Subcutaneous adipose tissue (tissue), 4 donors: ENCODE results near the gene TUBA1B. TPM values are rescaled to one million over a fixed set of nuclear protein-coding genes. Genes with fewer than 3 reads are reported as not detected.

Experiments
- small RNA-seq: library from RNA; depleted of rRNA; stranded (forward); fragments of <200 nt; gene quantifications from one replicate; pipeline ENCODE3, GENCODE V24; 2016
- total RNA-seq, 4 donors: library from RNA; depleted of rRNA; stranded (reverse); fragments of >200 nt; gene quantifications; one replicate each; pipeline ENCODE4 v1.1.0, GENCODE V29; 2016
- TF ChIP-seq, protein P1 (sequence below): fragments of 450-650 bp; IDR thresholded peaks from one replicate; pipeline ENCODE4 v1.5.1; 2016; ENCODE audit warnings: low read depth, mild to moderate bottlenecking, control low read depth, antibody characterized with exemption, moderate library complexity

The TUBA1B gene
- total RNA-seq, 4 donors from 2014 or later, result 246 to 719 (median 447) TPM

DNA sequence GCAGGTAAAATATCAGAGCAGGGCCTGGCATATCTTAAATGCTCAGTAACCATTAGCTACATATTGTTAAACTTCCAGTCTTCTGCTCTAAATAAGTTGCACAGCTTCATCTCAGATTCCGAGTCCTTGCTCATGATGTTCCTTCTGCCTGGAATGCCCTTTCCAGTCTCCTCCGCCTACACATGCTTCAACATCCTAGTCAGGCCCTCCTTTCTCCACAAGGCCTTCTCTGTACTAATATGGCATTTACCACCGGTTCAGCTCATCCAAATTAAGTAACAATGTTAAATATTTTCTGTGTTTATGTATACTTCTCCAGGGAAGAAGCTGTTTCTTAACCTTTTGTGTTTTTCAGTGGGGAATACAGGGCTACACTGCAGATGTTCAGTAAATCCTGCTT lies 45.1 kb downstream of the TUBA1B start:
- TF ChIP-seq, protein P1, sequence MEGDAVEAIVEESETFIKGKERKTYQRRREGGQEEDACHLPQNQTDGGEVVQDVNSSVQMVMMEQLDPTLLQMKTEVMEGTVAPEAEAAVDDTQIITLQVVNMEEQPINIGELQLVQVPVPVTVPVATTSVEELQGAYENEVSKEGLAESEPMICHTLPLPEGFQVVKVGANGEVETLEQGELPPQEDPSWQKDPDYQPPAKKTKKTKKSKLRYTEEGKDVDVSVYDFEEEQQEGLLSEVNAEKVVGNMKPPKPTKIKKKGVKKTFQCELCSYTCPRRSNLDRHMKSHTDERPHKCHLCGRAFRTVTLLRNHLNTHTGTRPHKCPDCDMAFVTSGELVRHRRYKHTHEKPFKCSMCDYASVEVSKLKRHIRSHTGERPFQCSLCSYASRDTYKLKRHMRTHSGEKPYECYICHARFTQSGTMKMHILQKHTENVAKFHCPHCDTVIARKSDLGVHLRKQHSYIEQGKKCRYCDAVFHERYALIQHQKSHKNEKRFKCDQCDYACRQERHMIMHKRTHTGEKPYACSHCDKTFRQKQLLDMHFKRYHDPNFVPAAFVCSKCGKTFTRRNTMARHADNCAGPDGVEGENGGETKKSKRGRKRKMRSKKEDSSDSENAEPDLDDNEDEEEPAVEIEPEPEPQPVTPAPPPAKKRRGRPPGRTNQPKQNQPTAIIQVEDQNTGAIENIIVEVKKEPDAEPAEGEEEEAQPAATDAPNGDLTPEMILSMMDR, result no peak

DNA sequence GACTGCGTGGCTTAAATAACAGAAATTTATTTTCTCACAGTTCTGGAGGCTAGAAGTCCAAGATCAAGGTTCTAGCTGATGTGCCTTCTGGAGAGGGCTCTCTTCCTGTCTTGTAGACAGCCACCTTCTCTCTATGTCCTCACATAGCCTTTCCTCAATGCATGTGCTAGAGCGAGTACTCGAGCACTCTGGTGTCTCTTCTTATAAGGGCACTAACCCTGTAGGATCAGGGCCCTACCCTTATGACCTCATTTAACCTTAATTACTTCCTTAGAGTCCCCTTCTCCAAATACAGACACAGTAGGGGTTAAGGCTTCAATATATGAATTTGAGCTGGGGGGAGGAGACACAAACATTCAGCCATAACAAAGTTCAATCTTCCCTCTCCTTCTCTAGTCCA lies 46.8 kb downstream of the TUBA1B start:
- TF ChIP-seq, protein P1, result no peak

DNA sequence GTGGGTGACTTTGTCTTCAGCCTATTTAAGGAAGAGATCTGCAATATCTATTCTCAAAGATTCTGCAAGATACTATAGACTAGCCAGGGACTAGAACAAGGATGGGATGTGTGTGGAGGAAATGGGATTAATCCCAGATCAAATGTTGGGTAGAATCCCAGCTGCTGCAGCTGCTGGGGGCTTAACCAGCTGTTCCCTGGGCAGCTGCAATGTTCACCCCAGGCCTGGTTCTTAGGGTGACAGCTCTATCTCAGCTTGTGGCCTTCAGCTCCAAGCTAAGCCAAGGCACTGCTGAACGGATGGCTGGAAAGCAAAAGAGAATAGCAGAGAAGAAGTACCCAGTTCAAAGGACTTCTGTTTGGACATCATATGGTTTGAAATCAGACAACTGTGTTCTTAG lies 51.4 kb downstream of the TUBA1B start:
- TF ChIP-seq, protein P1, result no peak

Small RNA genes lying within 50 kb of the gene (small RNA-seq; reads per million reads assigned to genes)
- gene RF00019, result 0.49 reads per million

Other genes starting within 250 kb of the TUBA1B start
- gene FKBP11, start 205.9 kb downstream of the TUBA1B start, total RNA-seq, result 1 to 10 TPM; 3.0 to 6.8 (median 5.3) TPM
- 10 to 100 TPM; 39.9 to 58.4 (median 48.5) TPM for gene ARF3, start 173.9 kb downstream of the TUBA1B start, total RNA-seq
- gene WNT10B, start 159.7 kb downstream of the TUBA1B start, total RNA-seq, result 1 to 10 TPM in 1 of 4 donors, not detected in 3; 1.3 TPM
- gene WNT1, start 153.1 kb downstream of the TUBA1B start, total RNA-seq, result not detected
- gene DDN, start 132.0 kb downstream of the TUBA1B start, total RNA-seq, result not detected
- 10 to 100 TPM; 57.7 to 67.4 (median 59.7) TPM for gene PRKAG1, start 112.6 kb downstream of the TUBA1B start, total RNA-seq
- gene KMT2D, start 70.6 kb downstream of the TUBA1B start, total RNA-seq, result 10 to 100 TPM; 27.6 to 92.1 (median 42.9) TPM
- gene RHEBL1, start 61.4 kb downstream of the TUBA1B start, total RNA-seq, result under 1 TPM; 0.51 to 0.88 (median 0.61) TPM
- gene DHH, start 36.6 kb downstream of the TUBA1B start, total RNA-seq, result 1 to 10 TPM in 1 of 4 donors, under 1 TPM in 3; 0.34 to 1.9 (median 0.46) TPM
- gene LMBR1L, start 20.5 kb downstream of the TUBA1B start, total RNA-seq, result 10 to 100 TPM; 25.6 to 94.2 (median 54.5) TPM
- 100 to 1,000 TPM in 3 of 4 donors, 10 to 100 TPM in 1; 51.6 to 213 (median 132) TPM for gene TUBA1A, start 57.7 kb upstream of the TUBA1B start, total RNA-seq
- gene TUBA1C, start 133.7 kb upstream of the TUBA1B start, total RNA-seq, result 100 to 1,000 TPM in 2 of 4 donors, 10 to 100 TPM in 2; 65.9 to 177 (median 107) TPM
- under 1 TPM in 2 of 4 donors, not detected in 2; 0.19 to 0.88 TPM for gene PRPH, start 163.8 kb upstream of the TUBA1B start, total RNA-seq
- gene TROAP, start 191.9 kb upstream of the TUBA1B start, total RNA-seq, result 1 to 10 TPM in 1 of 4 donors, under 1 TPM in 2, not detected in 1; 0.16 to 2.0 (median 0.88) TPM
- gene C1QL4, start 205.8 kb upstream of the TUBA1B start, total RNA-seq, result not detected
- gene DNAJC22, start 215.5 kb upstream of the TUBA1B start, total RNA-seq, result 1 to 10 TPM in 1 of 4 donors, not detected in 3; 1.8 TPM
- gene SPATS2, start 236.1 kb upstream of the TUBA1B start, total RNA-seq, result 10 to 100 TPM; 10.1 to 19.5 (median 12.3) TPM